Parathyroid adenoma (tissue), 2 donors: ENCODE results near the gene SLC6A13.

Experiments
- H2AFZ ChIP-seq: fragments of 300-600 bp; sonication (generic); one replicate; pipeline ENCODE4 v1.7.0; 2017; ENCODE audit warnings: antibody characterized with exemption, mild to moderate bottlenecking
- H3K27ac ChIP-seq: fragments of 300-600 bp; sonication (generic); one replicate; pipeline ENCODE4 v1.7.0; 2017
- H3K27me3 ChIP-seq: fragments of 300-600 bp; sonication (generic); one replicate; pipeline ENCODE4 v1.7.0; 2017; ENCODE audit warnings: low read length; ENCODE audit not compliant: control insufficient read depth, insufficient read depth
- H3K36me3 ChIP-seq: fragments of 300-600 bp; sonication (generic); one replicate; pipeline ENCODE4 v1.7.0; 2017; ENCODE audit warnings: low read length; ENCODE audit not compliant: control insufficient read depth, insufficient read depth
- H3K4me1 ChIP-seq: fragments of 300-600 bp; sonication (generic); one replicate; pipeline ENCODE4 v1.7.0; 2017; ENCODE audit warnings: control low read depth
- H3K4me2 ChIP-seq: fragments of 300-600 bp; sonication (generic); one replicate; pipeline ENCODE4 v1.7.0; 2017; ENCODE audit warnings: low read length
- H3K4me3 ChIP-seq: fragments of 300-600 bp; sonication (generic); one replicate; pipeline ENCODE4 v1.7.0; 2017; ENCODE audit warnings: low read depth, low read length
- H3K79me2 ChIP-seq: fragments of 300-600 bp; sonication (generic); one replicate; pipeline ENCODE4 v1.7.0; 2017; ENCODE audit warnings: control low read depth
- H3K9ac ChIP-seq: fragments of 300-600 bp; sonication (generic); one replicate; pipeline ENCODE4 v1.7.0; 2017; ENCODE audit warnings: mild to moderate bottlenecking
- H3K9me3 ChIP-seq: fragments of 300-600 bp; sonication (generic); one replicate; pipeline ENCODE4 v1.7.0; 2017; ENCODE audit warnings: low read length; ENCODE audit not compliant: control insufficient read depth
- CTCF ChIP-seq: fragments of 300-600 bp; sonication (generic); IDR thresholded peaks from one replicate; pipeline ENCODE4 v1.7.0; 2017; ENCODE audit warnings: antibody characterized with exemption, mild to moderate bottlenecking
- donor health status: primary hyperparathyroidism.

SLC6A13 gene

GRCh38 chr12:214003-214741, 48.5 kb downstream of the SLC6A13 start, which contains the start of gene SLC6A12:
TSS of gene SLC6A12 (minus strand) at chr12:214157. CDS start at chr12:209986, 4,171 bp downstream.
- Histone ChIP-seq H3K4me1 (peaks cover 26% of the 10 kb centered on the region), H2AFZ (peak within 1 kb of the TSS; percentile 61), H3K4me2 (no peak within 1 kb of the TSS), H3K9ac (no peak within 1 kb of the TSS), H3K27ac (no peak within 1 kb of the TSS), H3K27me3 (no peaks in the 10 kb centered on the region), H3K36me3 (no peaks in the 10 kb centered on the region), H3K4me3 (no peak within 1 kb of the TSS), H3K9me3 (no peaks in the 10 kb centered on the region), H3K79me2 (no peaks in the 10 kb centered on the region)
- no peak for TF ChIP-seq CTCF

GRCh38 chr12:213527-213932, 49.1 kb downstream of the SLC6A13 start:
- no peaks in the 10 kb centered on the region for H3K36me3 ChIP-seq
- peak overlapping the region; percentile 61 for H2AFZ ChIP-seq
- no peak overlapping the region for H3K27ac ChIP-seq
- no peak overlapping the region for H3K4me2 ChIP-seq
- no peak overlapping the region for H3K4me3 ChIP-seq
- H3K79me2 ChIP-seq: no peaks in the 10 kb centered on the region
- H3K9ac ChIP-seq: no peak overlapping the region
- H3K4me1 ChIP-seq: peaks cover 26% of the 10 kb centered on the region
- H3K27me3 ChIP-seq: no peaks in the 10 kb centered on the region
- no peaks in the 10 kb centered on the region for H3K9me3 ChIP-seq
- TF ChIP-seq CTCF: no peak

GRCh38 chr12:212715-213526, 49.7 kb downstream of the SLC6A13 start:
- peak overlapping the region; percentile 61 for H2AFZ ChIP-seq
- H3K9me3 ChIP-seq: no peaks in the 10 kb centered on the region
- peaks cover 26% of the 10 kb centered on the region for H3K4me1 ChIP-seq
- no peak overlapping the region for H3K27ac ChIP-seq
- no peak overlapping the region for H3K4me2 ChIP-seq
- H3K4me3 ChIP-seq: no peak overlapping the region
- no peaks in the 10 kb centered on the region for H3K79me2 ChIP-seq
- H3K36me3 ChIP-seq: no peaks in the 10 kb centered on the region
- no peak for TF ChIP-seq CTCF
- no peaks in the 10 kb centered on the region for H3K27me3 ChIP-seq
- no peak overlapping the region for H3K9ac ChIP-seq

- H3K9me3 ChIP-seq: no peaks in the 10 kb centered on the region
- no peaks in the 10 kb centered on the region for H3K36me3 ChIP-seq
- no peak overlapping the region for H2AFZ ChIP-seq
- no peak overlapping the region for H3K9ac ChIP-seq
- H3K4me3 ChIP-seq: no peak overlapping the region
- no peak overlapping the region for H3K4me2 ChIP-seq
- H3K4me1 ChIP-seq: peaks cover 26% of the 10 kb centered on the region
- no peak overlapping the region for H3K27ac ChIP-seq
- H3K27me3 ChIP-seq: no peaks in the 10 kb centered on the region
- H3K79me2 ChIP-seq: no peaks in the 10 kb centered on the region
- TF ChIP-seq CTCF: no peak
Observed at GRCh38 chr12:212415-212714, 50.3 kb downstream of the SLC6A13 start.
